Measurements from ENCODE around the gene INSM1.

DNA sequence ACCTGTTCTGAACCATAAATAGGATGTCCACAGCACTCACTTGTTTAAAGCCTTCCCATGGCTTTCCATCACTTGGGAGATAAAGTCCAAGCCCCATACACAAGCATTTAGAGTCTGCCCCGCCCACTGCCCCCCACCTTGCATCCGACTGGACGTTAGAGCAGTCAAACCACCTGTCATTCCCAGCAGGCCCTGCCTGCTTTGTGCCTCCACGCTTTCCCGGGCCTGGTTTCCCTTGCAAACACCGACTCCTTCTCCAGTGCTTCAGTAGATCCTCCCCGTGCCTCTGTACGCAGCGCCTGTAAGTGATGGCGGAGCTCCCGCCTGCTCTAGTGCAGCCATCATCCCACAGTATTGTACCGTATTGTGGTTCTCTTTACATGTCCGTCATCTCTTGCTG is 38.3 kb upstream of the INSM1 start:
- no peak for TF ChIP-seq RAD21 (IDR thresholded peaks at IDR 0.05; ENCODE audit: low read depth)
- no peak for TF ChIP-seq YY1 (IDR thresholded peaks at IDR 0.05; ENCODE audit: low read depth)
- TF ChIP-seq REST (IDR thresholded peaks at IDR 0.05; ENCODE audit: low read depth) = no peak
- no peak for TF ChIP-seq EP300 (IDR thresholded peaks at IDR 0.05; ENCODE audit: borderline replicate concordance)
- TF ChIP-seq TEAD4 (IDR thresholded peaks at IDR 0.05) = no peak
- no peak for TF ChIP-seq EGR1 (IDR thresholded peaks at IDR 0.05)
- TF ChIP-seq, protein P1, sequence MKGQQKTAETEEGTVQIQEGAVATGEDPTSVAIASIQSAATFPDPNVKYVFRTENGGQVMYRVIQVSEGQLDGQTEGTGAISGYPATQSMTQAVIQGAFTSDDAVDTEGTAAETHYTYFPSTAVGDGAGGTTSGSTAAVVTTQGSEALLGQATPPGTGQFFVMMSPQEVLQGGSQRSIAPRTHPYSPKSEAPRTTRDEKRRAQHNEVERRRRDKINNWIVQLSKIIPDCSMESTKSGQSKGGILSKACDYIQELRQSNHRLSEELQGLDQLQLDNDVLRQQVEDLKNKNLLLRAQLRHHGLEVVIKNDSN (IDR thresholded peaks at IDR 0.05) = no peak
- TF ChIP-seq MAX (IDR thresholded peaks at IDR 0.05) = no peak
- no peak for TF ChIP-seq NFIC (IDR thresholded peaks at IDR 0.05)

All from Ishikawa (cell line).